Measurements from ENCODE around the gene P4HA2. TPM values are rescaled to one million over a fixed set of nuclear protein-coding genes. Genes with fewer than 3 reads are reported as not detected.
"Not testable (repeated sequence)": the region's sequence is repeated elsewhere in the genome, so short reads cannot be mapped to it uniquely, and the experiment has no call there.

P4HA2 gene
- total RNA-seq, 2 donors from 2014 or later, result 33.2 to 58.8 TPM

DNA sequence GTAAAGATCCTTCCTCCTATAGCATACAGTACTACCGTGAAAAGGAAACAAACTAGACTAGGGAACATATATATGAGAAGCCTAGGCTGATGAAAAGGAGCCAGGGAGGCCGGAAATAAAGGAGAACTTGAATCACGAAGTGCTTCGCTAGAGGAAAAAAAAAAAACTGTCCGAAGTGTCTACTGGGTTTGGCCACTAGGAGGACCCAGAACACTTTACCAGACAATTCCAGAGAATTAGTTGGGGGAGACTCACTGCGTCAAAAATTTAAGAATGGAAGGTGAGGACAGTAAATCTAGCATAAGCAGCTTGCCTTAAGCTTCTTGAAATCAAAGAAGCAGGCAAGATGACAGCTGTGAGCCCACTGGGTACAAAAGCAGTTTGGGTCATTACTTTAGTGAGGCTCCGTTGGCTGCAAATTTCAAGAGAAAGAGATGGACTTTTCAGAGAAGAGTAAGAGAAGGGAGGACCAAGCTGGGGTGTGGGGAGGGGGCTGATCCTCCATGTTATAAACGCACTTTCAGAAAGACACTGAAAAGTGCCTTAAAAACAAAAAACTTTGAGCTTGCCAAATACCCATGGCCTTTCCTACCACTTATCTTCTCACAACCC, 47.4 kb downstream of the P4HA2 start:
- intact Hi-C loops (cut with DNase I), result no loop called here
- no peak for DNase-seq (ENCODE audit: low spot score)

DNA sequence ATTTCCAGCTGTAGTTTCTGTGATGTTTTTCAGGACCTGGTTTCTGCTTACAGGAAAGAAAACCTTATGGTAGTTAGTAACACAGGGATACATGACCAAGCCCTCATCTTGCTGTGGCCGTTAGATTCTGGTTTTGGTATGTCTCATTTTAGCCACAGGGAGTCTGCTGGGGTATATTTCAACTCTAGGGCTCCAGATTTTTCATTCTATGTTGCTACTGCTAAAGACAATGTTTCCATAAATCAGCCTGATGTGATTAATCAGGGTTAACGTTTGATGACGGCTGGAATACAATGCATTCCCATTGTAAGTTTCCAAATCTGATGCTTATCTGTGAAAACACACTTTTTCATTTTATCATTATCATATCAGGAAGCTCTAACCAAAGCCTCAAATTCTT, 48.2 kb downstream of the P4HA2 start:
- intact Hi-C loops (cut with DNase I), result no loop called here
- DNase-seq (ENCODE audit: low spot score), result no peak

DNA sequence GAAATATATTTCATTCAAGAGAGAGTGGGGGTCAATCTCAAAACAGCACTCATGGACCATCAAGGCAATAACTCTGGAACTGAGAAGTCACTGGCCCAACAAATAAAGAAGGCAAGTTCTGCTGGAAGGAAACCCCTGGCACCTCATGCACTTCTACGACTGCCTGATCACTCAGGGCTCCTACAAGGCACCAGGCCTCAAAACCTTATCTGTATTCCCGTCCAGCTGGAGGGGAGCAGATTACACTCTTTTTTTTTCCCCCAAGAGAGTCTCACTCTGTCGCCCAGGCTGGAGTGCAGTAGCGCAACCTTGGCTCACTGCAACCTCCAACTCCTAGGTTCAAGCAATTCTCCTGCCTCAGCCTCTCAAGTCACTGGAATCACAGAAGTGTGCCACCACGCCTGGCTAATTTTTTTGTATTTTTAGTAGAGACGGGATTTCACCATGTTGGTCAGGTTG, 49.9 kb downstream of the P4HA2 start:
- intact Hi-C loops (cut with DNase I), result no loop called here
- DNase-seq (ENCODE audit: low spot score), result no peak

DNA sequence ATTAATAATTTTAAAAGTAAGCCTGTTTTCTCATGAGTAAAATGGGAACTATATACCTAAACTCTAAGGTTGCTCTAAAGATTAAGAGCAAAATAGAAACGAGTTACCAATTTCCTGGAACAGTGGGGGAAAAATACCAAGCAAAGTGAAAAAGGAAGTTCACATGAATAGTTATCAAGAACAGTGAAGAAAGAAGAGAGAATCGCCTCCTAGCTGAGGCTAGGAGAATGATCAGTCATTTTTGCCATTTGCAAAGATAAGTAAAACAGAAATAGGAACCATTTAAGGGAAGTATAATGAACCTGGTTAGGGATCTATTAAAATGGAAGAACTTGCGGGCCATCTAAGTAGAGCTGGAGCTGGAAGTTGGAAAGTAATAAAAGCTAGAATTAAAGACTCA, 50.7 kb downstream of the P4HA2 start:
- DNase-seq (ENCODE audit: low spot score), result no peak
- intact Hi-C loops (cut with DNase I), result no loop called here

DNA sequence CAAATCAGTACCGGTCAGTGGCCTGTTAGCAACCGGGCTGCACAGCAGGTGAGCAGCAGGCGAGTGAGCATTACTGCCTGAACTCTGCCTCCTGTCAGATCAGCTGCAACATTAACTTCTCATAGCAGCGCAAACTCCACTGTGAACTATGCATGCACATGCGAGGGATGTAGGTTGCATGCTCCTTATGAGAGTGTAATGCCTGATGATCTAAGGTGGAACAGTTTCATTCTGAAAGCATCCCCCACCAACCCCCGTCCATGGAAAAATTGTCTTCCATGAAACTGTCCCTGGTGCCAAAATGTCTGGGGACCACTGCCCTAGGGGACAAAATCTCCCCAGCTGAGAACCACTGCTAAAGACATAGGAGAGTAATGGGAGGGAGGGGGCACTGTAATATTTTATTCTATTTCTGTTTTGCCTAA, 51.1 kb downstream of the P4HA2 start:
- intact Hi-C loops (cut with DNase I), result no loop called here
- DNase-seq (ENCODE audit: low spot score), result no peak

DNA sequence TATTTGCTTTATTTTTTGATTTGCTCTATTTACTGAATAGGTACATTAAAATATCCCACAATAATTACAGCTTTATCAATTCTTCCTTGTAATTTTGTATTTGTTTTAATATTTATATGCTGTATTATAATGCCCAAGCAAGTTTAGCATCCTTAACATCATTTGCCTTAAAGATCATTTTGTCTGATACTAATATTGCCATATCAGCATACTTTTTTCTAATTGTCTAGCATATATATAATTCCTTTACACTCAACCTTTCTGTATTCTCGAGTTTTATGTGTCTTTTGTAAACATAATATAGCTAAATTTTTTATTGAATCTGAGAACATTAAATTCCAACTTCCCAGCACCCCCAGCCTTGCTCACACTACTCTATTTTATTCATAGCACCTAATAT, 64.7 kb downstream of the P4HA2 start:
- intact Hi-C loops (cut with DNase I), result no loop called here
- DNase-seq (ENCODE audit: low spot score), result no peak

DNA sequence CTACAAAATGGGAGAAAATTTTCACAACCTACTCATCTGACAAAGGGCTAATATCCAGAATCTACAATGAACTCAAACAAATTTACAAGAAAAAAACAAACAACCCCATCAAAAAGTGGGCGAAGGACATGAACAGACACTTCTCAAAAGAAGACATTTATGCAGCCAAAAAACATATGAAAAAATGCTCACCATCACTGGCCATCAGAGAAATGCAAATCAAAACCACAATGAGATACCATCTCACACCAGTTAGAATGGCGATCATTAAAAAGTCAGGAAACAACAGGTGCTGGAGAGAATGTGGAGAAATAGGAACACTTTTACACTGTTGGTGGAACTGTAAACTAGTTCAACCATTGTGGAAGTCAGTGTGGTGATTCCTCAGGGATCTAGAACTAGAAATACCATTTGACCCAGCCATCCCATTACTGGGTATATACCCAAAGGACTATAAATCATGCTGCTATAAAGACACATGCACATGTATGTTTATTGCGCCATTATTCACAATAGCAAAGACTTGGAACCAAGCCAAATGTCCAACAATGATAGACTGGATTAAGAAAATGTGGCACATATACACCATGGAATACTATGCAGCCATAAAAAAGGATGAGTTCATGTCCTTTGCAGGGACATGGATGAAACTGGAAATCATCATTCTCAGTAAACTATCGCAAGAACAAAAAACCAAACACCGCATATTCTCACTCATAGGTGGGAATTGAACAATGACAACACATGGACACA, 65.9 kb downstream of the P4HA2 start:
- intact Hi-C loops (cut with DNase I); DNase-seq (ENCODE audit: low spot score): not testable (repeated sequence)

DNA sequence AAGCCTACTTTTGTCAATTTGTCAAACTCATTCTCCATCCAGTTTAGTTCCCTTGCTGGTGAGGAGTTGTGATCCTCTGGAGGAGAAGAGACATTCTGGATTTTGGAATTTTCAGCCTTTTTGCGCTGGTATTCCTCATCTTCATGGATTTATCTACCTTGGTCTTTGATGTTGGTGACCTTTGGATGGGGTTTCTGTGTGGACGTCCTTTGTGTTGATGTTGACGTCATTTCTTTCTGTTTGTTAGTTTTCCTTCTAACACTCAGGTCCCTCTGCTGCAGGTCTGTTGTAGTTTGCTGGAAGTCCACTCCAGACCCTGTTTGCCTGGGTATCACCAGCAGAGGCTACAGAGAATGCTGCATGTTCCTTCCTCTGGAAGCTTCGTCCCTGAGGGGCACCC, 71.2 kb downstream of the P4HA2 start:
- DNase-seq (ENCODE audit: low spot score), result no peak
- intact Hi-C loops (cut with DNase I), result no loop called here

DNA sequence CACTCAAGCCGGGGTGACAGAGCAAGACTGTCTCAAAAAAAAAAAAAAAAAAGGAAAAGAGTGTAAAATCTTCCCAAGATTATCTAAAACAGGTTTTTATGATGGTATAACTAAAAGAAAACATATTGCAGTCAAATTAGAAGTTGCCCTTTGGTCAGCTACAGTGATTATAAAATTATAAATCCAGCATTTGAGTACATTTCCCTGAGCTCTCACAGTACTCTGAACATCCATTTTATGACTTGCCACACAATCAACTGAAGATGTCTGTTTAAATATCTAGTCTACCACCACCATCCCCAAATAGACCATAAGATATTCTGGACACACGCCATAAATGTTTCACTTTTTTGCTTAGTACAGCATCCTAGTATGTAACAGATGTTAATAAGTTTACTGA, 77.1 kb downstream of the P4HA2 start:
- DNase-seq (ENCODE audit: low spot score), result no peak
- intact Hi-C loops (cut with DNase I), result no loop called here

DNA sequence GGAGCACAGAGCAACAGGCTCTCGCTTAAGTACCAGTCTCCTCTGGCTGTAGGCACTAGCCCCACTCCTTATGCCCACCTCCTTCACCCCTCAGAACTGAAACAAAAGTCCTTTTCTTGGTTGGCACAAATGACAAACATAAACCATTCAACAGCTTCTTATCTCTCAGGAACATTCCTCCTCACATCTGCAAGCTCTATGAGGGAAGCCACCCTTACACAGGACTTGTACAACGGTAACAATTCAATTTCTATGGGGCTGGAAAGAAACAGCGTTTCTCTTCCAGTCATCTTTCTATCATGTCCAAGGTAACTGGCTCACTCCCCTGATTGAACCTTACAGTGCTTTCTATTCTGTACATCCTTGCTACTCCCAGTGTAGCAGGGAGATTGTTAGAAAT, 80.0 kb downstream of the P4HA2 start:
- no peak for DNase-seq (ENCODE audit: low spot score)
- intact Hi-C loops (cut with DNase I), result no loop called here

DNA sequence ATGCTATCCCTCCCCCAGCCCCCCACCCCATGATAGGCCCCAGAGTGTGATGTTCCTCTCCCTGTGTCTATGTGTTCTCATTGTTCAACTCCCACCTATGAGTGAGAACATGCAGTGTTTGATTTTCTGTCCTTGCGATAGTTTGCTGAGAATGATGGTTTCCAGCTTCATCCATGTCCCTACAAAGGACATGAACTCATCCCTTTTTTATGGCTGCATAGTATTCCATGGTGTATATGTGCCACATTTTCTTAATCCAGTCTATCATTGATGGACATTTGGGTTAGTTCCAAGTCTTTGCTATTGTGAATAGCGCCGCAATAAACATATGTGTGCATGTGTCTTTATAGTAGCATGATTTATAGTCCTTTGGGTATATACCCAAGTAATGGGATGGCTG, 82.3 kb downstream of the P4HA2 start:
- intact Hi-C loops (cut with DNase I), result not testable (repeated sequence)

DNA sequence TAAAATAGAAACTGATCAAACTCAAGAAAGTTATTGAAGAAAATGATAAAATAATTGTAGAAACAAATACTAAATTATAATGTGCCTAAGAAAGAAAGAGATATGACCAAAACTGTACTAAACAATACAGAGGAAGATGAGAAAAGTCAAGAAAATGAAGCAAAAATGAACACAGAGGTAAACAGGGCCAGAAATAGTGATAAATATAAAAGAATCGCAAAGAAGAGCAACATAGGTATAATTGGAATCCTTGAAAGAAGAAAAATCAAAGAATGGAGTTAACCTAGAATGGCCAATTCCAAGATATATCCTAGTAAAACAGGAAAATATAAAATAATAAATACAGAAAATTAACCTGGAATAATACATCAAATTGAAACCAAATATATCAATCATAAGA, 84.5 kb downstream of the P4HA2 start:
- DNase-seq (ENCODE audit: low spot score), result no peak
- intact Hi-C loops (cut with DNase I), result no loop called here

More for the DNA sequence above, 82.3 kb downstream of the P4HA2 start:
- not testable (repeated sequence) for DNase-seq (ENCODE audit: low spot score)

DNA sequence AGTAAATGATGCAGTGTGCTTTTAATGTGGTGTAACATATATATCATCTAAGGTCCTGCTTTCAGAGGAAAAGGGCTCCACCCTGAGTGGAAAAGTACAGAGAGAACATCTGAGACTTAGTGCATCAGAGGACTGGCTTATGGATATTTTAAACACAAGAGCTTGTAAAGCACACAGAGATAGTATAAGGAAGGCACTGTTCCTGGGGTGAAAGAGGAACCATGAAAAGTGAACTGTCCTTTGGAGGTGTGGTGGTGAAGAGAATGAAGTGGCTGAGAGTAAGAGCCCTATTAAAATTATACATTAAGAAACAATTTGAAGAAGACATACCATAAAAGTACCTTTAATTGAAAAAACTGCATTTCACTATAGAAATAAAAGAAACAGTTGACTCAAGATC, 85.2 kb downstream of the P4HA2 start:
- DNase-seq (ENCODE audit: low spot score), result no peak
- intact Hi-C loops (cut with DNase I), result no loop called here

Small RNA genes lying within 50 kb of the gene (microRNA-seq; reads per million reads assigned to microRNA genes)
- 0 reads per million in 2 donors for gene MIR6830 (ENCODE audit: borderline microRNAs expressed in 2 of 2)

Other genes with a start within 250 kb of the P4HA2 start
- gene ACSL6, start 216.2 kb downstream of the P4HA2 start, total RNA-seq, result under 1 TPM; 0.32 to 0.62 TPM
- not detected for gene IL3, start 167.2 kb downstream of the P4HA2 start, total RNA-seq
- gene CSF2, start 154.1 kb downstream of the P4HA2 start, total RNA-seq, result not detected
- 10 to 100 TPM; 82.5 to 83.2 TPM for gene PDLIM4, start 29.8 kb upstream of the P4HA2 start, total RNA-seq
- gene SLC22A4, start 66.5 kb upstream of the P4HA2 start, total RNA-seq, result 1 to 10 TPM; 2.5 to 3.1 TPM
- 1 to 10 TPM; 7.4 to 9.6 TPM for gene SLC22A5, start 141.9 kb upstream of the P4HA2 start, total RNA-seq

All from posterior vena cava (tissue), 2 donors.